Mammary epithelial cell (primary cell): ENCODE measurements around the gene TRANK1.

Source experiments
- EZH2 ChIP-seq: IDR thresholded peaks from 2 replicates; pipeline ENCODE4 v1.6.1; 2012; ENCODE audit warnings: low read length, inconsistent platforms, borderline replicate concordance
- TF ChIP-seq, protein P1 (sequence below), 2 donors: IDR thresholded peaks in 1 of 2; conservative IDR thresholded peaks in 1 of 2; 2 replicates each; pipeline ENCODE4 v1.5.1; 2011 to 2012; ENCODE audit warnings: inconsistent platforms in 2 of 2, low read length in 2 of 2, mild to moderate bottlenecking in 2 of 2, control low read depth in 1 of 2, low read depth in 1 of 2; ENCODE audit not compliant: insufficient read depth in 1 of 2; ENCODE audit errors: extremely low read depth in 1 of 2

DNA sequence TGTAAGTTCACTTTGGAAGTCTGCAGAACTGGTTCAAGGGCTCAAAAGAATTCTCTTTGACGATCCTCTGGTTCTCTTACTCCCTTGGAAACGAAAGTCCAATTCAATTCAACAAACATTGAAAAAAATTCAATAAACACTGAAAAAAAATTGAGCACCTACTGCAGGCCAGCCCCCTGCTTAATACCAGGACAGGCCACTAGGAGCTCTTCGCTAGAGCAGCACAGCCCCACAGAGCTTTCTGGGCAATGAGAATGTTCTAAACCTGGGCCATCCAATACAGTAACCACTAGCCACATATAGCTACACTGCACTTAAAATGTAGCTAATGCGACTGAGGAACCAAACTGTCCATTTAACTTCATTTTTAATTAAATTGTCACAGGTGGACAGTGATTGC, 130.1 kb downstream of the TRANK1 start:
- TF ChIP-seq, protein P1, sequence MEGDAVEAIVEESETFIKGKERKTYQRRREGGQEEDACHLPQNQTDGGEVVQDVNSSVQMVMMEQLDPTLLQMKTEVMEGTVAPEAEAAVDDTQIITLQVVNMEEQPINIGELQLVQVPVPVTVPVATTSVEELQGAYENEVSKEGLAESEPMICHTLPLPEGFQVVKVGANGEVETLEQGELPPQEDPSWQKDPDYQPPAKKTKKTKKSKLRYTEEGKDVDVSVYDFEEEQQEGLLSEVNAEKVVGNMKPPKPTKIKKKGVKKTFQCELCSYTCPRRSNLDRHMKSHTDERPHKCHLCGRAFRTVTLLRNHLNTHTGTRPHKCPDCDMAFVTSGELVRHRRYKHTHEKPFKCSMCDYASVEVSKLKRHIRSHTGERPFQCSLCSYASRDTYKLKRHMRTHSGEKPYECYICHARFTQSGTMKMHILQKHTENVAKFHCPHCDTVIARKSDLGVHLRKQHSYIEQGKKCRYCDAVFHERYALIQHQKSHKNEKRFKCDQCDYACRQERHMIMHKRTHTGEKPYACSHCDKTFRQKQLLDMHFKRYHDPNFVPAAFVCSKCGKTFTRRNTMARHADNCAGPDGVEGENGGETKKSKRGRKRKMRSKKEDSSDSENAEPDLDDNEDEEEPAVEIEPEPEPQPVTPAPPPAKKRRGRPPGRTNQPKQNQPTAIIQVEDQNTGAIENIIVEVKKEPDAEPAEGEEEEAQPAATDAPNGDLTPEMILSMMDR (conservative IDR thresholded peaks at IDR 0.05 in 1 of 2, IDR thresholded peaks at IDR 0.05 in 1 of 2; ENCODE audit: extremely low read depth in 1 of 2, insufficient read depth in 1 of 2, low read depth in 1 of 2, low read length in 2 of 2), result peak; percentile 17 to 19
- no peak for TF ChIP-seq EZH2
